MCF 10A (cell line): ENCODE results near the gene ARHGAP18. TPM values are rescaled to one million over a fixed set of nuclear protein-coding genes. Genes with fewer than 3 reads are reported as not detected.

Source experiments
- BruUV-seq: library from RNA; stranded (reverse); fragments of 400-500 nt; replicated peaks from 2 replicates; lab custom pipeline; 2021; lab: Mats Ljungman, UMichigan
- CTCF ChIA-PET: fragments of 300-600 bp; sonication (Branson Sonifier 250); formaldehyde crosslinking; extraction: SDS; loops from one replicate; lab custom pipeline; 2021; ENCODE audit warnings: antibody characterized with exemption, inconsistent platforms; lab: Yijun Ruan, JAX
- POLR2A ChIA-PET: fragments of 300-600, 350-650 bp; sonication (Branson Sonifier 250); formaldehyde crosslinking; extraction: SDS; loops from one replicate; lab custom pipeline; 2020; ENCODE audit warnings: antibody characterized with exemption, inconsistent platforms; lab: Yijun Ruan, JAX
- DNase-seq: peaks from one replicate; pipeline ENCODE4 v3.0.0-alpha.2; 2018; ENCODE audit not compliant: unreplicated experiment
- H3K27ac Mint-ChIP-seq: one replicate; pipeline ENCODE4 v1.8.0; 2022; ENCODE audit warnings: mild to moderate bottlenecking, low read depth, mixed read lengths; ENCODE audit not compliant: unreplicated experiment
- H3K27me3 Mint-ChIP-seq: one replicate; pipeline ENCODE4 v1.8.0; 2022; ENCODE audit warnings: mixed read lengths; ENCODE audit not compliant: insufficient read depth, unreplicated experiment
- H3K36me3 Mint-ChIP-seq: one replicate; pipeline ENCODE4 v1.8.0; 2022; ENCODE audit warnings: mild to moderate bottlenecking, moderate library complexity, mixed read lengths; ENCODE audit not compliant: insufficient read depth, unreplicated experiment
- H3K4me1 Mint-ChIP-seq: one replicate; pipeline ENCODE4 v1.8.0; 2022; ENCODE audit warnings: mixed read lengths; ENCODE audit not compliant: insufficient read depth, unreplicated experiment
- H3K4me3 Mint-ChIP-seq: one replicate; pipeline ENCODE4 v1.8.0; 2022; ENCODE audit warnings: mild to moderate bottlenecking, moderate library complexity, mixed read lengths; ENCODE audit not compliant: unreplicated experiment
- H3K9me3 Mint-ChIP-seq: one replicate; pipeline ENCODE4 v1.8.0; 2022; ENCODE audit warnings: mixed read lengths; ENCODE audit not compliant: unreplicated experiment
- CTCF ChIP-seq: fragments of 200-600 bp; IDR thresholded peaks from one replicate; pipeline ENCODE4 v1.8.0; 2022; ENCODE audit warnings: antibody characterized with exemption, mild to moderate bottlenecking; ENCODE audit not compliant: unreplicated experiment
- intact Hi-C: fragments of 100-400 bp; cut with micrococcal nuclease; formaldehyde crosslinking; loops from 2 replicates; pipeline ENCODE4 v1.14.1; 2022
- total RNA-seq: library from RNA; stranded (reverse); gene quantifications from 2 replicates; pipeline ENCODE4 v1.2.3, GENCODE V29; 2022

The ARHGAP18 gene
- total RNA-seq, 1 experiment from 2014 or later: 22.9 TPM

- ChIA-PET CTCF (no interaction called here), POLR2A (interaction anchor here (0.6 to 3.6 kb wide), 5 partner anchors 9 to 684 kb away, joined by 3 to 23 read pairs (median 4); partner anchors contain the start of gene ARHGAP18)
- Mint-ChIP-seq H3K27me3 (no peaks in the 10 kb centered on the region), H3K27ac (no peak overlapping the region), H3K4me1 (peaks cover 50% of the 10 kb centered on the region), H3K9me3 (no peaks in the 10 kb centered on the region), H3K36me3 (no peaks in the 10 kb centered on the region), H3K4me3 (no peak overlapping the region)
- intact Hi-C loops: no loop called here
- DNase-seq: no peak
- no TSS peak for BruUV-seq
- TF ChIP-seq CTCF: no peak
Measured at GRCh38 chr6:129700666-129701065, 9.3 kb downstream of the ARHGAP18 start.

- intact Hi-C loops: no loop called here
- no peaks in the 10 kb centered on the region for H3K36me3 Mint-ChIP-seq
- no peak for TF ChIP-seq CTCF
- H3K4me3 Mint-ChIP-seq: no peak overlapping the region
- peaks cover 48% of the 10 kb centered on the region for H3K4me1 Mint-ChIP-seq
- H3K9me3 Mint-ChIP-seq: no peaks in the 10 kb centered on the region
- ChIA-PET CTCF (no interaction called here), POLR2A (interaction anchor here (0.6 to 3.6 kb wide), 7 partner anchors 10 to 960 kb away, joined by 3 to 23 read pairs (median 4); partner anchors contain the start of gene ARHGAP18)
- no TSS peak for BruUV-seq
- H3K27ac Mint-ChIP-seq: peak overlapping the region; percentile 85
- H3K27me3 Mint-ChIP-seq: no peaks in the 10 kb centered on the region
- no peak for DNase-seq
Measured at GRCh38 chr6:129699659-129700058, 10.3 kb downstream of the ARHGAP18 start.

GRCh38 chr6:129698430-129698829 is 11.5 kb downstream of the ARHGAP18 start:
- no TSS peak for BruUV-seq
- no peak for TF ChIP-seq CTCF
- intact Hi-C loops: no loop called here
- no peaks in the 10 kb centered on the region for H3K9me3 Mint-ChIP-seq
- no peaks in the 10 kb centered on the region for H3K36me3 Mint-ChIP-seq
- H3K27ac Mint-ChIP-seq: no peak overlapping the region
- H3K4me1 Mint-ChIP-seq: peaks cover 45% of the 10 kb centered on the region
- no peaks in the 10 kb centered on the region for H3K27me3 Mint-ChIP-seq
- H3K4me3 Mint-ChIP-seq: no peak overlapping the region
- DNase-seq: no peak
- ChIA-PET CTCF (no interaction called here), POLR2A (interaction anchor here (0.7 to 3.6 kb wide), 5 partner anchors 10 to 50 kb away, joined by 4 to 23 read pairs (median 4); partner anchors contain the start of gene ARHGAP18)

- no TSS peak for BruUV-seq
- no peak overlapping the region for H3K4me3 Mint-ChIP-seq
- H3K36me3 Mint-ChIP-seq: no peaks in the 10 kb centered on the region
- POLR2A ChIA-PET: no interaction called here
- H3K4me1 Mint-ChIP-seq: peaks cover 42% of the 10 kb centered on the region
- CTCF ChIA-PET: no interaction called here
- no peaks in the 10 kb centered on the region for H3K27me3 Mint-ChIP-seq
- no peak for TF ChIP-seq CTCF
- DNase-seq: no peak
- H3K27ac Mint-ChIP-seq: no peak overlapping the region
- intact Hi-C loops: no loop called here
- no peaks in the 10 kb centered on the region for H3K9me3 Mint-ChIP-seq
Measured at GRCh38 chr6:129697788-129698187, 12.2 kb downstream of the ARHGAP18 start.
